ENCODE data around the gene MESP1. TPM values are rescaled to one million over a fixed set of nuclear protein-coding genes. Genes with fewer than 3 reads are reported as not detected.

The MESP1 gene
- total and polyA plus RNA-seq, 2 of the 13 experiments (the other 11 are each of a cell fraction or from before 2014, with no cell fraction given): not detected

GRCh38 chr15:89750560-89751542, at the start of gene MESP1 (continued):
- TF ChIP-seq ZNF232 (CRISPR knock-in tag; IDR thresholded peaks at IDR 0.05; ENCODE audit: borderline replicate concordance): 0 out of 2 replicates have a peak, but pooled peaks have one; percentile 55
- TF ChIP-seq BHLHE40 (IDR thresholded peaks at IDR 0.05; ENCODE audit: low read length): peak; percentile 60
- TF ChIP-seq FOXJ3 (CRISPR knock-in tag; IDR thresholded peaks at IDR 0.05; ENCODE audit: borderline replicate concordance): no peak
- TF ChIP-seq MXD3 (CRISPR knock-in tag; IDR thresholded peaks at IDR 0.05): peak; percentile 69; the same call in 1 of the 2 replicates
- TF ChIP-seq ZNF451 (CRISPR knock-in tag; IDR thresholded peaks at IDR 0.05): peak; percentile 32; the same call in 1 of the 2 replicates
- TF ChIP-seq FOXK1 (CRISPR knock-in tag; IDR thresholded peaks at IDR 0.05; ENCODE audit: borderline replicate concordance, low read depth): no peak
- peak; percentile 91 for TF ChIP-seq HNRNPLL (IDR thresholded peaks at IDR 0.05; ENCODE audit: low read depth, low read length, poor library complexity, severe bottlenecking)
- peak; percentile 86 for TF ChIP-seq CTCF (CRISPR knock-in tag; IDR thresholded peaks at IDR 0.05)
- peak; percentile 82 for TF ChIP-seq ZNF574 (CRISPR knock-in tag; IDR thresholded peaks at IDR 0.05)
- TF ChIP-seq JUND (CRISPR knock-in tag; IDR thresholded peaks at IDR 0.05): no peak
- TF ChIP-seq ZFP37 (CRISPR knock-in tag; IDR thresholded peaks at IDR 0.05; ENCODE audit: borderline replicate concordance): peak; percentile 75; the same call in 1 of the 2 replicates
- TF ChIP-seq MYC (CRISPR knock-in tag; IDR thresholded peaks at IDR 0.05; ENCODE audit: borderline replicate concordance): peak; percentile 60; the same call in 1 of the 2 replicates
- peak; percentile 50; the same call in 1 of the 2 replicates for TF ChIP-seq HINFP (CRISPR knock-in tag; IDR thresholded peaks at IDR 0.05; ENCODE audit: low read depth)
- 0 out of 2 replicates have a peak, but pooled peaks have one; percentile 66 for TF ChIP-seq PREB (CRISPR knock-in tag; IDR thresholded peaks at IDR 0.05)
- TF ChIP-seq MLX (CRISPR knock-in tag; IDR thresholded peaks at IDR 0.05): no peak
- 0 out of 2 replicates have a peak, but pooled peaks have one; percentile 26 for TF ChIP-seq PITX1 (CRISPR knock-in tag; IDR thresholded peaks at IDR 0.05)
- TF ChIP-seq ZNF589 (CRISPR knock-in tag; conservative IDR thresholded peaks at IDR 0.05): 0 out of 2 replicates have a peak, but pooled peaks have one; percentile 38
- peak; percentile 34; the same call in 1 of the 2 replicates for TF ChIP-seq ZNF143 (CRISPR knock-in tag; IDR thresholded peaks at IDR 0.05)
- TF ChIP-seq TAF1 (CRISPR knock-in tag; IDR thresholded peaks at IDR 0.05): no peak
- TF ChIP-seq SALL1 (CRISPR knock-in tag; IDR thresholded peaks at IDR 0.05): peak; percentile 80

All from HepG2 (cell line).